Activated T-cell treated with anti-CD3 and anti-CD28 coated beads, Interleukin-2, amount 50 U/mL, for 1 hour (primary cell): Measurements from ENCODE around the gene MAP2K7.
A peak's percentile ranks its signal among the peaks of the same experiment; 100 is the strongest.
"Not testable (repeated sequence)": the region's sequence is repeated elsewhere in the genome, so short reads cannot be mapped to it uniquely, and the experiment has no call there.

ENCODE experiments used
- DNase-seq: peaks from one replicate; pipeline ENCODE4 v3.0.0-alpha.2; 2020

The MAP2K7 gene

GRCh38 chr19:7932276-7932929, 28.7 kb downstream of the MAP2K7 start:
- no peak for DNase-seq

GRCh38 chr19:7932930-7933300, 29.2 kb downstream of the MAP2K7 start:
- DNase-seq = no peak

GRCh38 chr19:7933411-7933810, 29.7 kb downstream of the MAP2K7 start:
- DNase-seq = no peak

- DNase-seq = no peak
Measured at GRCh38 chr19:7933828-7934725, 30.4 kb downstream of the MAP2K7 start.

- DNase-seq = no peak
Measured at GRCh38 chr19:7934766-7935165, 31.1 kb downstream of the MAP2K7 start.

- no peak for DNase-seq
Measured at GRCh38 chr19:7940841-7941240, 37.2 kb downstream of the MAP2K7 start.

- DNase-seq = no peak
Measured at GRCh38 chr19:7941895-7942596, 38.4 kb downstream of the MAP2K7 start.

GRCh38 chr19:7942981-7943443, 39.3 kb downstream of the MAP2K7 start:
- DNase-seq = no peak

GRCh38 chr19:7943444-7944176, 39.9 kb downstream of the MAP2K7 start, which contains the start of gene TIMM44:
Gene TIMM44 (minus strand): TSS chr19:7943666. CDS start chr19:7943651, 15 bp downstream.
- peak; percentile 97 for DNase-seq

GRCh38 chr19:7944177-7944761, 40.6 kb downstream of the MAP2K7 start:
- peak; percentile 86 for DNase-seq

GRCh38 chr19:7947939-7948338, 44.3 kb downstream of the MAP2K7 start:
- DNase-seq = no peak

GRCh38 chr19:7953060-7953459, 49.4 kb downstream of the MAP2K7 start:
- DNase-seq = no peak

GRCh38 chr19:7953576-7953975, 49.9 kb downstream of the MAP2K7 start:
- no peak for DNase-seq

- DNase-seq = no peak
Measured at GRCh38 chr19:7955696-7956095, 52.0 kb downstream of the MAP2K7 start.

- no peak for DNase-seq
Measured at GRCh38 chr19:7959211-7959610, 55.5 kb downstream of the MAP2K7 start.

- not testable (repeated sequence) for DNase-seq
Measured at GRCh38 chr19:7961082-7961481, 57.4 kb downstream of the MAP2K7 start.

GRCh38 chr19:7961920-7962626, 58.4 kb downstream of the MAP2K7 start:
- DNase-seq = no peak

- no peak for DNase-seq
Measured at GRCh38 chr19:7962644-7963268, 59.1 kb downstream of the MAP2K7 start.

GRCh38 chr19:7963566-7963965, 59.9 kb downstream of the MAP2K7 start:
- DNase-seq = no peak
